ENCODE results near the gene CBX7.

DNA sequence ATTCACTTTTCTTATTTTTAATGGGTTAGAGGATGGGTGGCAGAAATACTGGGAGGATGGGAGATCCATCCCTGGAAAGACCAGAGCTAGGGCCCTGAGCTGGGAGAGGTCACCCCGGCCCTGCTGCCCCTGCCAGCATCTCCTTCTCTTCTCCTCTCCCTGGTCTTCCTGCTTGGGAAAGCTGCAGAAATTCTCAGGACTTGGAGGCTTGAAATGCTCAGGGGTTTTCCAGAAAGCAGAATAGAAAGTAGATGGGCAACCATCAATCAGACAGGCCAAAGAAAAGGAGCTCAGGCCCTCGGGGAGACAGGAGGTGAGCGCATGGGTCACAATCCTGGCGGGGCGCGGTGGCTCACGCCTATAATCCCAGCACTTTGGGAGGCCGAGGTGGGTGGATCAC is 53.9 kb downstream of the CBX7 start:
- TF ChIP-seq, protein P1, sequence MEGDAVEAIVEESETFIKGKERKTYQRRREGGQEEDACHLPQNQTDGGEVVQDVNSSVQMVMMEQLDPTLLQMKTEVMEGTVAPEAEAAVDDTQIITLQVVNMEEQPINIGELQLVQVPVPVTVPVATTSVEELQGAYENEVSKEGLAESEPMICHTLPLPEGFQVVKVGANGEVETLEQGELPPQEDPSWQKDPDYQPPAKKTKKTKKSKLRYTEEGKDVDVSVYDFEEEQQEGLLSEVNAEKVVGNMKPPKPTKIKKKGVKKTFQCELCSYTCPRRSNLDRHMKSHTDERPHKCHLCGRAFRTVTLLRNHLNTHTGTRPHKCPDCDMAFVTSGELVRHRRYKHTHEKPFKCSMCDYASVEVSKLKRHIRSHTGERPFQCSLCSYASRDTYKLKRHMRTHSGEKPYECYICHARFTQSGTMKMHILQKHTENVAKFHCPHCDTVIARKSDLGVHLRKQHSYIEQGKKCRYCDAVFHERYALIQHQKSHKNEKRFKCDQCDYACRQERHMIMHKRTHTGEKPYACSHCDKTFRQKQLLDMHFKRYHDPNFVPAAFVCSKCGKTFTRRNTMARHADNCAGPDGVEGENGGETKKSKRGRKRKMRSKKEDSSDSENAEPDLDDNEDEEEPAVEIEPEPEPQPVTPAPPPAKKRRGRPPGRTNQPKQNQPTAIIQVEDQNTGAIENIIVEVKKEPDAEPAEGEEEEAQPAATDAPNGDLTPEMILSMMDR (IDR thresholded peaks at IDR 0.05), result no peak
- no peak for TF ChIP-seq POLR2A (IDR thresholded peaks at IDR 0.05)
